ENCODE data around the gene RIC8B.

- TF ChIP-seq EZH2 (IDR thresholded peaks at IDR 0.05; ENCODE audit: low read depth) (no peak), CTCF (conservative IDR thresholded peaks at IDR 0.05) (no peak)
Measured at GRCh38 chr12:106729611-106730010, 44.9 kb upstream of the RIC8B start.
